GM12878 (cell line): ENCODE measurements around the gene ITPR3. TPM values are rescaled to one million over a fixed set of nuclear protein-coding genes. Genes with fewer than 3 reads are reported as not detected.
A peak's percentile ranks its signal among the peaks of the same experiment; 100 is the strongest.

ENCODE experiments used
- ATAC-seq: fragments of 200-7000 bp; cut with Tn5 transposase; 3 replicates; pipeline ENCODE4 v1.9.1; 2020; ENCODE audit warnings: mild to moderate bottlenecking, moderate library complexity
- BruUV-seq: library from RNA; stranded (reverse); fragments of 400-500 nt; replicated peaks from 2 replicates; lab custom pipeline; 2021; lab: Mats Ljungman, UMichigan
- CTCF ChIA-PET: fragments of 300-600 bp; sonication (Branson Sonifier 250); formaldehyde crosslinking; extraction: SDS; loops from one replicate; lab custom pipeline; 2021; ENCODE audit warnings: inconsistent platforms; lab: Yijun Ruan, JAX
- POLR2A ChIA-PET: fragments of 350-600 bp; formaldehyde crosslinking; extraction: SDS; loops from one replicate; lab custom pipeline; 2021; ENCODE audit warnings: inconsistent platforms; lab: Charles Lee
- RAD21 ChIA-PET: fragments of 300-600 bp; sonication (Branson Sonifier 250); formaldehyde crosslinking; loops from one replicate; lab custom pipeline; 2023; ENCODE audit warnings: antibody characterized with exemption; ENCODE audit not compliant: unreplicated experiment; lab: Charles Lee
- SMC1A ChIA-PET: fragments of 300-600 bp; sonication (Branson Sonifier 250); formaldehyde crosslinking; loops from one replicate; lab custom pipeline; 2023; ENCODE audit not compliant: unreplicated experiment, uncharacterized antibody; lab: Charles Lee
- DNase-seq: peaks from one replicate; pipeline ENCODE4 v3.0.0-alpha.2; 2011; ENCODE audit warnings: low read depth, low spot score
- FAIRE-seq: peaks from 3 replicates; lab custom pipeline; 2011; peaks lifted over from hg19 to GRCh38; lab: Jason Lieb, UNC
- H2AFZ ChIP-seq: 2 replicates; pipeline ENCODE4 v1.6.0; 2011; ENCODE audit warnings: low read depth, low read length, control low read depth; ENCODE audit not compliant: control insufficient read depth
- H3K27ac ChIP-seq: 2 replicates; pipeline ENCODE4 v1.5.1; 2011; ENCODE audit warnings: control low read depth; ENCODE audit not compliant: control insufficient read depth, insufficient read depth
- H3K27me3 ChIP-seq, 2 experiments: replicated peaks in 1 of 2; 2 replicates each; pipeline versions ENCODE4 v1.6.0 to v1.6.1; 2011; ENCODE audit warnings: low read length in 1 of 2; ENCODE audit not compliant: control insufficient read depth in 2 of 2, insufficient read depth in 2 of 2
- H3K36me3 ChIP-seq, 2 experiments: 2 replicates each; pipeline ENCODE4 v1.5.1; 2011; ENCODE audit warnings: low read length in 1 of 2; ENCODE audit not compliant: control insufficient read depth in 2 of 2, insufficient read depth in 2 of 2
- H3K4me1 ChIP-seq: 2 replicates; pipeline ENCODE4 v1.6.1; 2011; ENCODE audit warnings: mild to moderate bottlenecking, low read length, moderate library complexity, mixed read lengths; ENCODE audit not compliant: control insufficient read depth, insufficient read depth
- H3K4me2 ChIP-seq: 2 replicates; pipeline ENCODE4 v1.6.0; 2011; ENCODE audit warnings: control low read depth; ENCODE audit not compliant: control insufficient read depth, insufficient read depth
- H3K4me3 ChIP-seq: fragments of 200-600 bp; sonication (generic); 2 replicates; pipeline ENCODE4 v1.5.1; 2016
- H3K79me2 ChIP-seq: 2 replicates; pipeline ENCODE4 v1.6.0; 2011; ENCODE audit warnings: low read length; ENCODE audit not compliant: control insufficient read depth, insufficient read depth
- H3K9ac ChIP-seq: 2 replicates; pipeline ENCODE4 v1.8.0; 2011; ENCODE audit warnings: low read length, control low read depth, mixed read lengths; ENCODE audit not compliant: control insufficient read depth, insufficient read depth
- H3K9me3 ChIP-seq: replicated peaks from 3 replicates; pipeline ENCODE4 v1.5.1; 2011; ENCODE audit warnings: mild to moderate bottlenecking, low read length; ENCODE audit not compliant: control insufficient read depth, insufficient read depth
- H4K20me1 ChIP-seq: 2 replicates; pipeline ENCODE4 v1.6.0; 2011; ENCODE audit not compliant: control insufficient read depth, insufficient read depth
- CEBPB ChIP-seq, 2 experiments: fragments of 150-350 bp in 1 of 2; IDR thresholded peaks; 2 replicates each; pipeline ENCODE4 v1.6.1; 2012 to 2014; ENCODE audit warnings: low read depth in 2 of 2, low read length in 2 of 2, borderline replicate concordance in 1 of 2, inconsistent platforms in 1 of 2
- CHD1 ChIP-seq: IDR thresholded peaks from 2 replicates; pipeline ENCODE4 v1.6.1; 2012; ENCODE audit warnings: low read depth, low read length, improper control_type of control experiment
- HCFC1 ChIP-seq: fragments of 150-350 bp; IDR thresholded peaks from 2 replicates; pipeline ENCODE4 v1.6.1; 2014; ENCODE audit warnings: low read length
- MTA3 ChIP-seq: IDR thresholded peaks from 2 replicates; pipeline ENCODE4 v1.6.1; 2012; ENCODE audit warnings: low read length, inconsistent platforms, borderline replicate concordance
- SMARCA5 ChIP-seq: fragments of 450-650 bp; IDR thresholded peaks from 2 replicates; pipeline ENCODE4 v1.6.1; 2017; ENCODE audit warnings: mild to moderate bottlenecking
- SPI1 ChIP-seq: IDR thresholded peaks from 2 replicates; pipeline ENCODE4 v1.6.1; 2011; ENCODE audit warnings: low read depth, mild to moderate bottlenecking, low read length, moderate library complexity, borderline replicate concordance; ENCODE audit not compliant: insufficient read depth
- SRF ChIP-seq, 2 experiments: IDR thresholded peaks; 2 replicates each; pipeline ENCODE4 v1.6.1; 2011; ENCODE audit warnings: low read depth in 2 of 2, low read length in 2 of 2, mild to moderate bottlenecking in 1 of 2, moderate library complexity in 1 of 2
- ZNF384 ChIP-seq: IDR thresholded peaks from 2 replicates; pipeline ENCODE4 v1.6.1; 2012; ENCODE audit warnings: low read depth, mild to moderate bottlenecking, low read length, improper control_type of control experiment, borderline replicate concordance
- WGBS: methylation state at CpG from one replicate; pipeline ENCODE4 v1.1.6; 2016; ENCODE audit warnings: low lambda C conversion rate; ENCODE audit not compliant: insufficient replicate concordance, insufficient coverage; ENCODE audit errors: missing lambda C conversion rate; 5-methylcytosine and 5-hydroxymethylcytosine counted together
- in situ Hi-C: fragments of 300-500 bp; cut with MboI; formaldehyde crosslinking; loops from 9 replicates; pipeline ENCODE4 v1.14.3; 2018; ENCODE audit warnings: mixed read lengths
- intact Hi-C: fragments of 100-400 bp; cut with micrococcal nuclease; formaldehyde crosslinking; loops from one replicate; pipeline ENCODE4 v1.14.2; 2022; ENCODE audit not compliant: unreplicated experiment
- polyA plus RNA-seq, 11 experiments: library from polyadenylated mRNA; depleted of rRNA in 4 of 11; unstranded in 6 of 11; stranded (reverse) in 5 of 11; fragments of >200 nt; fragmentation: Nextera tagmentation in 4 of 11; fragmentation: Illumina TruSeq in 1 of 11; extraction: Ambion mirVana in 4 of 11; extraction: Trizol in 1 of 11; gene quantifications; 1 replicate in 1 of 11; 2 replicates in 10 of 11; pipeline versions ENCODE4 v1.2.1 to v1.2.3, GENCODE V29; 2011 to 2016; ENCODE audit warnings: inconsistent platforms in 2 of 11, missing spikeins in 2 of 11, low read depth in 1 of 11
- total RNA-seq, 4 experiments: library from RNA; depleted of rRNA in 3 of 4; stranded (reverse); fragments of >200 nt in 3 of 4; fragmentation: Illumina TruSeq in 1 of 4; extraction: Trizol in 1 of 4; gene quantifications; 2 replicates each; pipeline versions ENCODE4 v1.2.1 to v1.2.3, GENCODE V29; 2013 to 2021

The ITPR3 gene
- total and polyA plus RNA-seq, 10 of the 15 experiments (the other 5 are each of a cell fraction or from before 2014, with no cell fraction given): 0.32 to 34.0 (median 11.9) TPM

GRCh38 chr6:33585403-33586107, 35.6 kb upstream of the ITPR3 start (continued):
- no peak for TF ChIP-seq MTA3
- no peak for TF ChIP-seq CHD1
- TF ChIP-seq SPI1: no peak
- TF ChIP-seq SRF (IDR thresholded peaks at IDR 0.05; ENCODE audit: low read depth in 2 of 2, low read length in 2 of 2): no peak

DNA sequence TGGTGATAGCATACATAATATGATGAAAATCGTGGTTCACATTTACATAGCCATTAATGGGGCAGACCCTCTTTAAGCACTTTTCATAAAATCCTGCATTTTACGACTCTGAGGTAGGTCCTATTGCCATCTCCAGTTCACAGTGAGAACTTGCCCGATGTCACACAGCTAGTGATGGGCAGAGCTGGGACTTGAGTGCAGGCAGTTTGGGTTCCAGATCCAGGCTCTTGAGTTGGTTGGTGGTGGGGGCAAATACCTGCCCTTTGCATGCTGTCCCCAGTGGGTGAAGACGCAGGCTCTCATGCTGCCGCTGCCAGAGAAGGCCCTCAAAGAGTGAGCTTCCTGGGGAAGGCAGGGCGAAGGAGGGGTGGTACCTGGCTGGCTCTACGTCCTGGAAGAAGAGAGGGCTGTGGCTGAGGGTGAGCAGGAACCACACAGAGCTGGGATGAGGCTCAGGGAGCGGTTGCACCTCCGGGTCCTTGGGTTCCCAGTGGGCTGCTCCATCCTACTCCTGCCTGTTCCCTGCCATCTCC, 34.9 kb upstream of the ITPR3 start:
- CTCF ChIA-PET: interaction anchor here (0.5 to 7.6 kb wide), 18 partner anchors 11 to 442 kb away, joined by 3 to 235 read pairs (median 4); partner anchors contain the start of genes CUTA, UQCC2 and ZBTB9

More for the DNA sequence above, 34.9 kb upstream of the ITPR3 start:
- no peaks in the 10 kb centered on the region for H3K27me3 ChIP-seq
- intact Hi-C loops: loop anchor here (10.0 kb wide), 1 partner anchor 569 kb away; no protein-coding TSS in a partner anchor
- no peaks in the 10 kb centered on the region for H3K79me2 ChIP-seq
- H3K4me1 ChIP-seq: peaks cover 29% of the 10 kb centered on the region
- no peaks in the 10 kb centered on the region for H4K20me1 ChIP-seq
- no peaks in the 10 kb centered on the region for H3K36me3 ChIP-seq
- ChIA-PET POLR2A (interaction anchor here (0.6 to 1.6 kb wide), 3 partner anchors 9 to 26 kb away, joined by 4 to 5 read pairs (median 5); no protein-coding TSS in a partner anchor), RAD21 (interaction anchor here (0.7 to 6.6 kb wide), 8 partner anchors 10 to 184 kb away, joined by 3 to 86 read pairs (median 3); partner anchors contain the start of gene UQCC2), SMC1A (interaction anchor here (0.7 to 6.9 kb wide), 7 partner anchors 20 to 135 kb away, joined by 3 to 122 read pairs (median 3); partner anchors contain the start of gene UQCC2)
- peak overlapping the region; percentile 30; the same call in 1 of the 2 replicates for H3K4me2 ChIP-seq
- no peak for FAIRE-seq
- H2AFZ ChIP-seq: peak overlapping the region; percentile 72
- no peak for DNase-seq
- H3K9ac ChIP-seq: no peak overlapping the region
- BruUV-seq: no TSS peak
- H3K4me3 ChIP-seq: no peak overlapping the region; the same call in 1 of the 2 replicates
- TF ChIP-seq CEBPB (IDR thresholded peaks at IDR 0.05; ENCODE audit: borderline replicate concordance in 1 of 2, low read depth in 2 of 2, low read length in 2 of 2): no peak
- TF ChIP-seq ZNF384: no peak
- no peak for TF ChIP-seq HCFC1
- no peak for TF ChIP-seq SMARCA5
- no peak for ATAC-seq
- H3K27ac ChIP-seq: no peak overlapping the region
- H3K9me3 ChIP-seq: no peaks in the 10 kb centered on the region
- WGBS: 65% methylated on average over 9 of the region's 9 CpGs
- in situ Hi-C loops: loop anchor here (5.0 kb wide), 1 partner anchor 116 kb away; no protein-coding TSS in a partner anchor
